ENCODE data around the gene PTGDR2.

The PTGDR2 gene

GRCh38 chr11:60859616-60860250 lies 4.0 kb upstream of the PTGDR2 start:
- TF ChIP-seq CTCF (IDR thresholded peaks at IDR 0.05; ENCODE audit: insufficient read depth, low read length, poor library complexity, severe bottlenecking) (no peak), EZH2phosphoT487 (conservative IDR thresholded peaks at IDR 0.05; ENCODE audit: low read length) (no peak)
- Histone ChIP-seq H4K20me1 (ENCODE audit: low read depth, low read length) (no peaks in the 10 kb centered on the region), H3K9ac (ENCODE audit: low read length) (no peak overlapping the region), H3K4me2 (ENCODE audit: low read depth, low read length, poor library complexity, severe bottlenecking) (no peak overlapping the region), H3K27ac (ENCODE audit: low read depth, low read length) (no peak overlapping the region), H3F3A (ENCODE audit: insufficient read depth) (no peaks in the 10 kb centered on the region), H3K4me3 (ENCODE audit: insufficient read depth, low read length, poor library complexity, severe bottlenecking) (no peak overlapping the region), H3K79me2 (ENCODE audit: insufficient read depth, low read length) (no peaks in the 10 kb centered on the region), H3K27me3 (ENCODE audit: low read length) (no peaks in the 10 kb centered on the region), H3K9me2 (replicated peaks; ENCODE audit: insufficient read depth, low read length) (no peaks in the 10 kb centered on the region), H2AFZ (ENCODE audit: low read depth, low read length, severe bottlenecking) (no peak overlapping the region), H3K9me3 (ENCODE audit: insufficient read depth, low read length) (no peaks in the 10 kb centered on the region), H3K36me3 (ENCODE audit: low read length) (no peaks in the 10 kb centered on the region)

GRCh38 chr11:60858731-60859464 lies 3.1 kb upstream of the PTGDR2 start:
- Histone ChIP-seq H3K4me3 (ENCODE audit: insufficient read depth, low read length, poor library complexity, severe bottlenecking) (no peak overlapping the region), H3K36me3 (ENCODE audit: low read length) (no peaks in the 10 kb centered on the region), H3K27me3 (ENCODE audit: low read length) (no peaks in the 10 kb centered on the region), H4K20me1 (ENCODE audit: low read depth, low read length) (no peaks in the 10 kb centered on the region), H3F3A (ENCODE audit: insufficient read depth) (no peaks in the 10 kb centered on the region), H3K4me2 (ENCODE audit: low read depth, low read length, poor library complexity, severe bottlenecking) (no peak overlapping the region), H3K9me3 (ENCODE audit: insufficient read depth, low read length) (no peaks in the 10 kb centered on the region), H3K27ac (ENCODE audit: low read depth, low read length) (no peak overlapping the region), H3K79me2 (ENCODE audit: insufficient read depth, low read length) (no peaks in the 10 kb centered on the region), H3K9me2 (replicated peaks; ENCODE audit: insufficient read depth, low read length) (no peaks in the 10 kb centered on the region), H3K9ac (ENCODE audit: low read length) (no peak overlapping the region), H2AFZ (ENCODE audit: low read depth, low read length, severe bottlenecking) (no peak overlapping the region)
- no peak for TF ChIP-seq EZH2phosphoT487 (conservative IDR thresholded peaks at IDR 0.05; ENCODE audit: low read length)
- TF ChIP-seq CTCF (IDR thresholded peaks at IDR 0.05; ENCODE audit: insufficient read depth, low read length, poor library complexity, severe bottlenecking) = no peak

- Histone ChIP-seq H3K4me3 (ENCODE audit: insufficient read depth, low read length, poor library complexity, severe bottlenecking) (no peak overlapping the region), H3K36me3 (ENCODE audit: low read length) (no peaks in the 10 kb centered on the region), H3K27ac (ENCODE audit: low read depth, low read length) (no peak overlapping the region), H3K4me2 (ENCODE audit: low read depth, low read length, poor library complexity, severe bottlenecking) (no peak overlapping the region), H3K79me2 (ENCODE audit: insufficient read depth, low read length) (no peaks in the 10 kb centered on the region), H4K20me1 (ENCODE audit: low read depth, low read length) (no peaks in the 10 kb centered on the region), H3K9me2 (replicated peaks; ENCODE audit: insufficient read depth, low read length) (no peaks in the 10 kb centered on the region), H3F3A (ENCODE audit: insufficient read depth) (no peaks in the 10 kb centered on the region), H3K9ac (ENCODE audit: low read length) (no peak overlapping the region), H3K27me3 (ENCODE audit: low read length) (no peaks in the 10 kb centered on the region), H2AFZ (ENCODE audit: low read depth, low read length, severe bottlenecking) (no peak overlapping the region), H3K9me3 (ENCODE audit: insufficient read depth, low read length) (no peaks in the 10 kb centered on the region)
- TF ChIP-seq CTCF (IDR thresholded peaks at IDR 0.05; ENCODE audit: insufficient read depth, low read length, poor library complexity, severe bottlenecking) (no peak), EZH2phosphoT487 (conservative IDR thresholded peaks at IDR 0.05; ENCODE audit: low read length) (no peak)
These were observed 2.5 kb upstream of the PTGDR2 start for GRCh38 chr11:60858236-60858635.

Data from SU-DHL-6 (cell line).